Skin of body (tissue), 2 donors: ENCODE data around the gene L3MBTL3. TPM values are rescaled to one million over a fixed set of nuclear protein-coding genes. Genes with fewer than 3 reads are reported as not detected.
"Not testable (repeated sequence)": the region's sequence is repeated elsewhere in the genome, so short reads cannot be mapped to it uniquely, and the experiment has no call there.

Source experiments
- DNase-seq: peaks from one replicate; lab custom pipeline; 2025; lab: John Stamatoyannopoulos, UW
- total RNA-seq: library from RNA; depleted of rRNA; stranded (reverse); fragments of >200 nt; gene quantifications from one replicate; pipeline ENCODE4 v1.2.3, GENCODE V29; 2014

L3MBTL3 gene
- total RNA-seq, 1 donor from 2014 or later, result 10.1 TPM

DNA sequence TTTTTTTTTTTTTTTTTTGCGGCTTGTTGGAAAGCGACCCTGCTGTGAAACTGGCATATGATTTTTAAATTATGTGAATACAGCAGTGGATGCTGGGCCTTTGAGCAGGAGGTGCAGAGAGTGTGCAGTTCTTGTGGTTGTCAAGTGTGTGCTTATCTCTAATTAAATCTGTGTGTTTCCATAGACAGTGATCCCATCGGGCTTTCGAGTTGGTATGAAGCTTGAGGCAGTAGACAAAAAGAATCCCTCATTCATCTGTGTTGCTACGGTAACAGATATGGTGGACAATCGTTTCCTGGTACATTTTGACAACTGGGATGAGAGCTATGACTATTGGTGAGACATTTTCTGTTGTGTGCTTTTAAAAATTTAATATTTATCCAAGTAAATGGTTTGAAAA, 52.4 kb downstream of the L3MBTL3 start:
- no peak for DNase-seq

DNA sequence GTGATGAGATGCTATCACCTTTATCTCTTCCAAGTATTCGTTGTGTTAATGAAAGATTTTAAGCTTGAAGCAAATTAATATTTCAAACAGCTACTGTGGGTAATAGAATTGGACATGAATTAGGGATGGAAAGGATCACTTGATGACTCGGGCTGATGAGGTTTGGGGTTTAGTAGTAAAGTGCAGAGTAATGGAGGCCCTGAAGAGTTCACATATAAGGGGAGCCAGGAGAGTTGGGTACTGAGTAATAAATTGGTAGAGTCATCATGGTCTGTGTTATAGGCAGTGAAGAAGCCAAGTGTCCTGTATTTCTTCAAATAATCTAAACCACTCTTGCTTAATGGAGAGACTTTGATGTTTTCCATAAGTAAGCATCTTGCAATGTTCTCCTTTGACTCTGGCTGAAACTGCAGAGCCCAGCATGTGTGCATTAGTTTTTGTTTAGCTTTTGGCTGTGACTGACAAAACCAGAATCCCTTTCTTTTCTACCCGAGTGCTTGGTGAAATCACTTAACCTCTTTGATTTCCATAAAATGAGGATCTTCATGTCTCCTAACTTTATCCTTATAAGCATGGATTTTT, 57.6 kb downstream of the L3MBTL3 start:
- DNase-seq, result no peak

DNA sequence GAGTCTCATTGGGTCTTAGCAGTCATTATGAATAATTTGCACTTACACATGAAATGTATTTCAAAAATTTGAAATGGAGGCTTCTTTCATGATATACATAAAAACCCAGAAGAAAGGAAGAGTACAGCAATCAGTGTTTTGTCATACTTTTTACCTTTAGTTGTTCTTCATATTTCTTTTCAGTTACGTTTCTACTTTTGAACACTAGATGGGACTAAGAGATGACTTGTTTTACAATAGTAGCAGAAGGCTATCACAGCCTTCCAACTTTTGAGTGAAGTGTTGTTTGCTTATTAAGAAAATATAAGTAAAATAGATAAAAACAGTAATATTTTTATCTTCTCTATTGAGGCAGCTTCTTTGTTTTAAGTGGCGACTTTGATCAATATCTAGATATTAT, 58.1 kb downstream of the L3MBTL3 start:
- DNase-seq, result no peak

DNA sequence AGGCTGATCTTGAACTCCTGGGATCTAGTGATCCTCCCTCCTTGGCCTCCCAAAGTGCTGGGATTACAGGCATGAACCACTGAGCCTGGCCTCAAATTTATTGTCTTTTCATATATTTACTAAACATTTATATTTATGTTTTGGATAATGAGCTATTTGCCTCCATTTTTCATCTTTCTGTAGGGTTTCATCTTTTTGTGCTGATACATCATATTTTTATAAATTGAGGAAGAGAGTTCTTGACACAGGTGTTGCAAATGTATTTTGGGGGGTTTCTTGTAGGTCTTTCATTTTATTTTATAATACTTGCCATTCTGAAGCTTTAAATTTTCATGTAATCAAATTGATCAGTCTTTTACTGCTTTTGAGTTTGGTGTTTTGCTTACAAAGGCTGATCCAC, 72.4 kb downstream of the L3MBTL3 start:
- no peak for DNase-seq

DNA sequence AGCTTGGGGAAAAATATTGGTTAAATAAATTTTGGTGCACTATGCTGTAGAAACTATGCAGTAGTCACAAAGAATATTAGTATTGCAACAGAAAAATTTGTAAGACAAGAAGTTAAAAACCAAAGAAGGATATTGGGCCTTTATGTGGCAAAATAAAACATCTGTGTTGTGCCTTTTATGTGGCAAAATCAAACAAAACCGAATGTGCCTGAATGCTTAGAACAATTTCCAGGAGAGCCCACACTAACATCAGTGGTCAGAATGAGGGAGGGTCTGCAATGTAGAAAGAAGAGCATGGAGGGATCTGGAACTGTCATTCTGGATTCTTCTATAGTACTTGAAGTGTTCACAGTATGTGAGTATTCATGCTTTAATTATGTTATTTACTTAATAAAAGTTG, 75.2 kb downstream of the L3MBTL3 start:
- no peak for DNase-seq

DNA sequence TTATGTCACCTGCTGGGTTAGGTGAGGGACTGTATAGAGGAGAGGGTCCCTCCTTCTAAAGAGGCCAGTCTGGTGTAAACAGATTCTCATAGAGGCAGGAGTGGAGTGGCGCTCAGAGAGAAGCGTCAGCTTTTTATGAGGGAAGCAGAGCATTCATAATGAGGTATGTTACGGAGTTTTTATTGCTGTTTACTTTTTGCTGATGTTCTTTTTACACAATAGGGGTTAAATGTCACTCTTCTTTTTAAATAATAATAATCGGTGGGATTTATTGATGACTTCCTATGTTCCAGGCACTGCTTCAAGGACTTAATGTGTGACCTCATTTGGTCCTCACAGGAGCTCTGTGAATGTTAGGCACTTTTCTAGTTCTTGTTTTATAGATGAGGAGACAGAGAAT, 79.9 kb downstream of the L3MBTL3 start:
- DNase-seq, result no peak

DNA sequence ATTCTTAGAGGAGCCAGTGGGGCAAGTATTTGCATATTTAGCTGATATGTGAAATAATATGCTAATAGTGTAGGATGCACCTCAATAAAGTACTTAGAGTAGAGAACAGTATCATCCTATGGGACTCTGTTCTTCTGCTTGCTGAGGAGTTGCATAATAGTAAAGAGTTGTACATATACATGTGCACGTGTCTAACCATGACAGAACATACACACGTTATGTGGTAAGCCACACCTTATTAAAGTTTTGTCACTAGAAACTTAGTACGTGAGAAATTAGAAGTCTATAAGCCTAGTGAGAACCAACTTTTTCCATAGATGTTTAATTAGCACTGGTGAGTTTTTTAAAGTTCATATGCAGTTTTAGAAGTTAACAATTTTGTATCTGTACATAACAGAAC, 80.7 kb downstream of the L3MBTL3 start:
- DNase-seq, result no peak

DNA sequence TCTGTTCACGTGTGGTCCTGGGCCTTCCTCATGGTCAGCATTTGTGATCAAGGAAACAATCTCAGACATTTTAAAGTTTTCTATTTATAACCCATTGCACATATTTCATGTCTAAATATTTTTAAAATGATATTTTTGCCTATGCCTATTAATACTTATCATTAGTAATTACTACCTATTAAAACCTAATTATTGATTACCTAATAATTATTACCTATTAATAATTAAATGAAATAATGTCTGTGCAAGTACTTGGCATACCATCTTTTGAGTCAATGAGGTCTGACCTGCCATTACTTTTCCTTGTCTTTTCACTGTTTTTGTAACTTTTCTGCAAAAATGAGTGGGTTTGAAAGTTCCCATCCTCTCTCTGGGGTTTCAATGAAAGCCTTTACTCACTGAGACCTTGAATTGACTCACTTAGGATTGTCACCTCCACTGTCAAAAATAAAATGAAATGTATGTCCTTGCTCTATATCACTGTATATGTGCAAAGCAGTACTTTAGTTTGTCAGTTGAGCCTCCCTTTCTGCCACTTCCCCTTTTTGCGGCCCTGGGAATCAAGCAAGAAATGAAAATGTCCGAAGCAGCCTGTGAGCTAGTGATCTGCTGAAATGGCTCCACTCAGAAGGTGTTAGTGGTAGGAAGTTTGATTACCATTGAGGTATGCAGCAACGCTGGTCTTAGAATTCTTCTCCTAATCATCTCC, 87.8 kb downstream of the L3MBTL3 start:
- DNase-seq, result no peak

DNA sequence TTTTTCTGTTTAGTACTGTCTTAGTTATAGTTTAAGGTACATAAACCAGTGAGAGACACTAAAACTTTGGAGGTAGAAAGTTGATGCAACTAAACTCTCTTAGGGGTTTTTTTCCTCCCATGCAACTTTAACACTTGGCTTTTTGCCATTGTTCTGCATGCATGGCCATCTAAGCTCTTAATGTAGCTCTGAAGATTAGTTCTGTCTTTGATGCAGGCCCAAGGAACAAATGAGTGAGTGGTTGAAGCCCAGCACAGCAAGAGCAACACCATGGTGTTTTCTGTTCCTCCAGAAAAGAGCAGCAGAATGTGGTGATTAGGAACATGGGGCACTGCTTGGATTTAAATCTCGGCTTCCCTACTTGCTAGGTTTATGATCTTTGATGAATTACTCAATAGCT, 89.3 kb downstream of the L3MBTL3 start:
- DNase-seq, result no peak

DNA sequence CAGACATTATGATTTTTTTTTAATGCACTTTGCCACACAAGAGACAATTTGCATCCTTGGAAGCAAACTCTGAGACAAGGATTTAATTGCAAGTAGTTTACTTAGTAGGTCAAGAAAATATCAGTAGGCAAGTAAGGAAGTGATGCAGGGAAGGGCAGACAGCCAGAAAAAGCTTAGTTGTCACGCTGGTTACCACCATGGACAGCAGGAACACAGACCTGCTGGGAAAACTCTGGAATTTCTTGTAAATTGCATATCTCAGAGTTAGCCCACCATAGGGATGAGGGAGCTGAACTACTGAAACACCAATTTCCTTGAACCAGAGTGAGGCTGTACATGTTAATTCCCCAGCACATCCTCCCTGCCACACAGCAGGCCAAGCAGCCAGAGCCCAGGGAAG, 92.7 kb downstream of the L3MBTL3 start:
- DNase-seq, result no peak

DNA sequence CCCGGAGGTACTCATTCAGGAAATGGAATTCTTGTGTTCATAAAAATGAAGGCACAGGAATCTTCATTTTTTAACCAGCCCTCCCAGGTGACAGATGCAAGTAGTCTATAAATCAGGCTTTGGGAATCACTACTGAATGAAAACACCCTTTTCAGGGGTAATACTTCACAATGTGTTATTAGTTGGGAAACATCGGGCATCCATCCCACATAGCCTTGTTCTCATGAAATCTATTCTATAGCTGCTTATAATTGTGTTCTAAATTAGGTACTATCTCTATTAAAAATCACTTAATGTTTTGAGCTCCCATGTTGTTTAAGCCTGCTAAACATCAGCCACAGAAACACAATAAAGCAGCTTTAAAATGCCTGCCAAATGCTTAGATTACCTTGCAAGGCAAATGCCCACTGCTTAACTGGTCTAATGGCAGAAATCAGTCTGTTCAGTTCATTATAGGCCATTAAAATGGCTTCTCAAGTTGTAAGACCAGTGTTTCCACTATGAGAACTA, 94.9 kb downstream of the L3MBTL3 start:
- no peak for DNase-seq

DNA sequence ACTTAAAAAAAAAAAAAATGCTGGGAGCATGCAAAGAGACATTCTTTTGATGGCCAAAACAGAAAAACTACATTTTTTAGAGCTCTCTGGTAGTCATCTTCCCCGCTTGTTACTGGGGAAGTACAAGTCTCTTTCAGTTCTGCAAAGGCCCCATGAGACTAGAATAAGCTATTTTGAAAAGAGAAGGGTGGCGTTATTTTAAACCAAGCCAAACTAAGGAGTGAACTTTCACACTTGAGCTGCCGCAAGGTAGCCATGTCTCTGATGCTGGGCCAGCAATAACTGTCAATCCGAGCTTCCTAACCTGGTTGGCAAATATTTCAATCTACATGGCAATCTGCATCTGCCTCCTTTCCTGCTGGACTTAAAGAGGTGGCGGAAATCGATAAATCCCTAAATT, 96.7 kb downstream of the L3MBTL3 start:
- DNase-seq, result no peak

DNA sequence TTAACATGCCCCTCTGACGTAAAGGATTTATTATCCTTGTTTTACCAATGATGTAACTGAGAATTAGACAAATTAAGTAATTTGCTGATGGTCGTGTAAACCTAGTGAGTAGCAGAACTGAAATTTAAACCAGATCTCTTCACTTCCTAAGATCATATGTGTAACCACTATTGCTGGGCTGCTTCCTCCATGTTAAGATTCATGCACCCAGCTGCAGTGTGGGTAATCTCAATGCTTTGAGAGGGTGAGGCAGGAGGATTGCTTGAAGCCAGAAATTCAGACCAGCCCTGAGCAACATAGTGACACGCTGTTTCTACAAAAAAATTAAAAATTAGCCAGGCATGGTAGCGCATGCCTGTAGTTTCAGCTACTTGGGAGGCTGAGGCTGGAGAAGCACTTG, 97.9 kb downstream of the L3MBTL3 start:
- no peak for DNase-seq

DNA sequence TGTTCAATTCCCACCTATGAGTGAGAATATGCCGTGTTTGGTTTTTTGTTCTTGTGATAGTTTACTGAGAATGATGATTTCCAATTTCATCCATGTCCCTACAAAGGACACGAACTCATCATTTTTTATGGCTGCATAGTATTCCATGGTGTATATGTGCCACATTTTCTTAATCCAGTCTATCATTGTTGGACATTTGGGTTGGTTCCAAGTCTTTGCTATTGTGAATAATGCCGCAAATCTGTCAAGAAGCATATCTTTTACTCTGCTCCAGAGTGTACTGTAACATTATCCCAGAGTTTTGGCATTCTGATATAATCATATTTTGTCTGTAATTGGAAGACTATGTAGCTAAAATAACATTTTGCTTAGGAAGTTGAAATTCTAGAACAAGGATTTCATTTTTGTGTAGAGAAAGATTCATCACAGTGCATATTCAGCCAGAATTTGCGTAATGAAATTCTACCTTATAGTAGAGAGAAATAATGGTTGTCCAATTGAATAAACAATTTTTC, 98.9 kb downstream of the L3MBTL3 start:
- DNase-seq, result not testable (repeated sequence)

DNA sequence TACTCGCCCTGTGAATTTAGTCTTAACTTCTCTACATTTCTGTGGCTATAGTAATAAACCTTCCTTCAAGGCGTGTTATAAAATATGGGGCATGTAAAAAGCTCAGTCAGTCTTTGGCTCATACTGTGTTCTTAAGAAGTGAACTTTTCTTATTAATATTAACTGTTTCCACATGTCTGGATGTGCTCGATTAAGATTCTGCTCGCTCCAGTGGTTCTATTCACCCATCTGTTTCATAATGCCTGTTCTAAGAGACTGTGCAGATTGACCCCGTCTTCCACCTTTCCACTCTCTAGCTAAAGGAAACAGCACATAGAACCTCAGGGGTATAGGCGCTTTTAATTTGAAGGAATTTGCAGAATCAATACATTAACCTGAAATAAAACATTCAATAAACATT, 99.9 kb downstream of the L3MBTL3 start:
- DNase-seq, result peak; percentile 27

DNA sequence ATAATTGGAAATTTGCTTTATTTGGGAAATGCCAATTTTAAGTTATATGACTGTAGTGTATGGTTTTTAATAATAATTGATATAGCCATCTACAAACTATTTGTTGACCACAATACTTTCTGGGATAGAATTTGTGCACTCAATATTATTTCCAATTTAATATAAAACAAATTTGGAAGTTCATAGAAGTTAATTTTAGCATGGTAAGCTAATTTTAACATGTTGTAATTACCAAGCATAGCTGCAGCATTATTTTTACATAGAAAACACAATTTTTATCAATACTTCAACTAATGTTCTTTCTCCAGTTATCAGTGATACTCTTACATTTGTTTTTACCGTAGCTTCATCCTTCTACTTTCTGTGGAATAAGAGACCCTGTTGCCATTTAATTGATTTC, 100.8 kb downstream of the L3MBTL3 start:
- no peak for DNase-seq

DNA sequence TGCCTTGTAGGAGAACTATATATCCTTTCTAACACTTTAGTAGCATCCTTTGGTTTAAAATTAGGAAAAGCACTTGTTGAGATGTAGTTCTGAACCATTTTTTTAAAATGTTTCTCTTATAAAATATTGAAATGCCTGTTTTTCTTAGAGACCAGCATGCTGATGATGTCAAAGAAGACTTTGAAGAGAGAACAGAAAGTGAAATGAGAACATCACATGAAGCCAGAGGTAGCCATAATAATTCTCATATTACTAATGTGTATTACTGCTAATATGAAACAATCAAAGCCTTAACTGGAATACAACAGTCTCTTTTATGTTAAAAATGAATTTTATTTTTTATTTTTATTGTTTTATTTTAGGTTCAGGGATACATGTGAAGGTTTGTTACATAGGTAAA, 102.3 kb downstream of the L3MBTL3 start:
- DNase-seq, result no peak

DNA sequence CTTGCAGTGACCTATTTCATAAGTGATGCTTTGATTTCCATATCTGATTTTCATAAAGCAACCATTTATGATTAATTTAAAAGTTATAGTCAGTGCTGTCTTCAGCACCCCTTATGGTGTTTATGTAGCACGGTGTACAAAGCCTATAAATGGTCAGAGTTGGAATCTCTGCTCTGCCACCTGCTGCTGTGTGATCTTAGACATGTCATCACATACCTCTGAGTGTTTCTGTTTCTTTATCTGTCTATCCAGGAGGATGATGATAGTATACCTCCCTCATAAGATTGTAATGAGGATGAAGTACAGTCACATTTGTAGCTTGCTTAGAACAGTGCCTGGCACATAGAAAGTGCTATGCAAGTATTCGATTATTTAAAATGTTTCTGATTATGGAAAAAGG, 103.9 kb downstream of the L3MBTL3 start:
- no peak for DNase-seq

DNA sequence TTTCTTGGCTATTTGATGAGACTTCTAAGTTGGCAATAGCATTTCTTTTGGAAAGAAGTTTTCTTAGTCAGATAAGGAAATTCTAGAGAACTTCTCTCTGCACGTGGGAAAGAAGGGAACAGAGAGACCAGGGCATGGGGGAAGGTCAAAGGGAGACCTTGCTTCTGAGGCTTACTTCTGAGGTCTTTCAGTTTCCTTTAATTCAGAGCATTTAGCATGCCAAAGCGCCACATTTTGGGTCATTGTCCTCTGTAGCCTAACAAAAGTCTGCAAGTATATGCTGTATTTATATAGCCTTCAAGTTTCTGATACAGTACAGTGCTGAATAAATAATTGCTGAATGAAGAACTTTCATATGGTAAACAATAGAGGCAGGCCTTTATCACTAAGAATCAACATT, 108.8 kb downstream of the L3MBTL3 start:
- DNase-seq, result no peak

DNA sequence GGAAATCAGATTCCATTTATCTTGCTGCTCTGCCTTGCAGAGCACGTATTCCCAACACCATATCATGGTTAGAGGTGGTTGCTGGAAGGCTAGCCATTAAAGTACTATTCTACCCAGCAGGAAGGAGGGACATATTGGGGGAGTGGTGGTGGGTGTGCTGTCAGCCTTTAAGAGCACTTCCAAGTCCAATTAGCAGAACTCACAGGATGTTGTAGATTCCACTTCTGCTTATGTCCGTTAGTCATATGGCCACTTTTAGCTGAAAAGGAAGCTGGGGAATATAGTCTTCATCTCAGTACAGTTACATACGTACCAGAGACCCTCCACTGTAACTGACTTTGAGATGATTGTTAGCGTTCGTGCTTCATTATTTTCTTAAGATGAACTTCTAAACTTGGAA, 109.9 kb downstream of the L3MBTL3 start:
- no peak for DNase-seq

DNA sequence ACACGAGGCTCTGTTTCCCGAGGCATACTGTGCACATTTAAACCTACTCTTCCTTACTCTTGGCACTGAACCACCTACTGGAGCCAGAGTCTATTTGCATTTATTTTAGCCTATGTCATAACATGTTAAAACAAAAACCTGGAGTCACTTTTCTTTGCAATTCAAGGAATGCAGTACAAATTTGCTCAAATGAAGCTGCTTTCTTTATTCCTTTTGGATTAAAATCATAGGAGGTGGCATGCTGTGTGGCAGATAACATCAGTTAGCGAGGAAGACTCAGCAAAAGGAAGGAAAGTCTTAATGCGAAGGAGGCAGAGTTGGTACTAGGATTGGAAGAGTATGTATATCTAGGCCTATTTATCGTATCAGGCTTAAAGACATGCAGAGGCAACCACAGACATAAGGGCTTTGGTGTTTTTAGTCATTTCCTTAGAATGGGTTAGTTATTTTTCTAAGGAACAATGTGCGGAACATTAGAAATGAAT, 111.4 kb downstream of the L3MBTL3 start:
- DNase-seq, result no peak

DNA sequence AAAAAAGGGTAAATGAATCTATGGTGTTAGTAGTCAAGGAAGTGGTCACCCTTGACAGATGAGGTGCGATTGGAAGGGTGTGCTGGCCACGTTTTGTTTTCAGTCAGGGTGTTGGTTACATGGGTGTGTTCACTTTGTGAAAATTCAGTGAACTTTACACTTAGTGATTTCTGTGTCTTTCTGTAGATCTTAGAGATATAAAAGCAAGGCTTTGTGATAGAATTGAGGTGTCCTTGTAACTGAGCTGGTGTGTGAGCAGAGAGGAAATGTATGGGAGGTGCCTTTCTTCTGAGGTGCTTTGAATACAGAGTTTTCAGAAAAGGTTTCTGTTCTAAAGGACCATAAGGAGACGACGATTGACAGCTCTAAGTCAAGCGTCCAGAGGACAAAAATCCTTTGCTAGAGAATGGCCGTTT, 113.9 kb downstream of the L3MBTL3 start:
- no peak for DNase-seq

DNA sequence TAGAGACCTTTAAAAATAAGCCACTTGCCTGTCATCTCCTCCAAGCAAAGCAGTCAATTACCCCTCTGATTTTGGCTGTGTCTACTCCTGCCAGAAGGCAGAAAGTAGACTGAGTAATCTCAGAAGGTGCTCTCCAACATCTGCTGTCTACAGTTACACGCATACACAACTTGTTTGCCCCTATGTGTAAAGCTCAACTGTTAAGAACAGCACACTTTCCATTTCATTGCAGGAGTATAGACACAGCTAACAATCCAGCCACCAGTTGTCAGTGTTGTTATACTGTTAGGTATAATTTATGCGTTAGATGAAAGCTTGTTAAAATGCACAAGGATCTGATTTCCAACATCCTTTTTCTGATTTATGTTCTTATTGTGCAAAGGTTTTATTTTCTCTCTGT, 116.2 kb downstream of the L3MBTL3 start:
- DNase-seq, result no peak
